Upper lobe of left lung (tissue), 4 donors: ENCODE data around the gene CYP20A1.

Experiments used
- EP300 ChIP-seq, 4 donors: sonication (generic); formaldehyde crosslinking; IDR thresholded peaks; one replicate each; pipeline ENCODE4 v1.5.1; 2017; ENCODE audit warnings: antibody characterized with exemption in 4 of 4, control low read depth in 2 of 4
- POLR2A ChIP-seq, 4 donors: fragments of 450-650 bp; IDR thresholded peaks; one replicate each; pipeline ENCODE4 v1.5.1; 2016 to 2017; ENCODE audit warnings: antibody characterized with exemption in 4 of 4, mild to moderate bottlenecking in 2 of 4
- TF ChIP-seq, protein P1 (sequence below), 6 experiments: fragments of 450-650 bp in 4 of 6; fragments of 200-600 bp in 2 of 6; sonication (generic) in 2 of 6; IDR thresholded peaks; one replicate each; pipeline ENCODE4 v1.5.1; 2016 to 2019; ENCODE audit warnings: antibody characterized with exemption in 6 of 6

DNA sequence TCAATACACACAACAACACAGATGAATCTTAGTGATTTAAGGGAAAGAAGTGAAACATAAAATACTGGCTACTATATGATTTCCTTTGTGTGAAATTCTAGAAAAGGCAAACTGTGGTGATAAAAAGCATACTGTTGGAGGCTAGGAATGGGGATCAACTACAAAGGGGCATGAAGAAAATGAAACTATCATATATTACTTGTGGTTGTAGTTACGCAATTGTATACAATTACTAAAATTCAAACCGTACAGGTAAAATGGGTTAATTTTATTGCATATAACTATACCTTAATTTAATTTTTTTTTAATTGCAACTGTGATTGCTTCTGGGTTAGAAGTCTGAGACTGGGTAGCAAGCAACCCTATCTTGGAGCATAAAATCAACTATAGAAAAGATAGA lies 47.7 kb downstream of the CYP20A1 start:
- TF ChIP-seq EP300 (IDR thresholded peaks at IDR 0.05) (no peak), POLR2A (IDR thresholded peaks at IDR 0.05) (no peak)
- TF ChIP-seq, protein P1, sequence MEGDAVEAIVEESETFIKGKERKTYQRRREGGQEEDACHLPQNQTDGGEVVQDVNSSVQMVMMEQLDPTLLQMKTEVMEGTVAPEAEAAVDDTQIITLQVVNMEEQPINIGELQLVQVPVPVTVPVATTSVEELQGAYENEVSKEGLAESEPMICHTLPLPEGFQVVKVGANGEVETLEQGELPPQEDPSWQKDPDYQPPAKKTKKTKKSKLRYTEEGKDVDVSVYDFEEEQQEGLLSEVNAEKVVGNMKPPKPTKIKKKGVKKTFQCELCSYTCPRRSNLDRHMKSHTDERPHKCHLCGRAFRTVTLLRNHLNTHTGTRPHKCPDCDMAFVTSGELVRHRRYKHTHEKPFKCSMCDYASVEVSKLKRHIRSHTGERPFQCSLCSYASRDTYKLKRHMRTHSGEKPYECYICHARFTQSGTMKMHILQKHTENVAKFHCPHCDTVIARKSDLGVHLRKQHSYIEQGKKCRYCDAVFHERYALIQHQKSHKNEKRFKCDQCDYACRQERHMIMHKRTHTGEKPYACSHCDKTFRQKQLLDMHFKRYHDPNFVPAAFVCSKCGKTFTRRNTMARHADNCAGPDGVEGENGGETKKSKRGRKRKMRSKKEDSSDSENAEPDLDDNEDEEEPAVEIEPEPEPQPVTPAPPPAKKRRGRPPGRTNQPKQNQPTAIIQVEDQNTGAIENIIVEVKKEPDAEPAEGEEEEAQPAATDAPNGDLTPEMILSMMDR (IDR thresholded peaks at IDR 0.05): no peak
